Tibial nerve (tissue), 4 donors: Measurements from ENCODE around the gene ZACN.

Source experiments
- CTCF ChIP-seq, 5 experiments: fragments of 200-600 bp in 3 of 5; fragments of 450-650 bp in 2 of 5; sonication (generic) in 3 of 5; IDR thresholded peaks; one replicate each; pipeline ENCODE4 v1.5.1; 2016 to 2019; ENCODE audit warnings: antibody characterized with exemption in 5 of 5, mild to moderate bottlenecking in 3 of 5, moderate library complexity in 2 of 5
- EP300 ChIP-seq, 2 donors: sonication (generic); formaldehyde crosslinking; IDR thresholded peaks; one replicate each; pipeline ENCODE4 v1.6.1; 2017; ENCODE audit warnings: antibody characterized with exemption in 2 of 2, mild to moderate bottlenecking in 1 of 2

- TF ChIP-seq CTCF (IDR thresholded peaks at IDR 0.05) (no peak), EP300 (IDR thresholded peaks at IDR 0.05) (no peak)
Observed at GRCh38 chr17:76123191-76123499, 44.2 kb downstream of the ZACN start.
